ENCODE data around the gene EAF1.
A peak's percentile ranks its signal among the peaks of the same experiment; 100 is the strongest.
"Not testable (repeated sequence)": the region's sequence is repeated elsewhere in the genome, so short reads cannot be mapped to it uniquely, and the experiment has no call there.

Gene EAF1

GRCh38 chr3:15427182-15427880, at the start of gene EAF1, which contains the start of gene METTL6:
Gene EAF1, plus strand, starts transcription at chr3:15427598. Its CDS starts 182 bp downstream, at chr3:15427780.
Gene METTL6, minus strand, starts transcription at chr3:15427544. Its CDS starts 1,033 bp downstream, at chr3:15426511.
- H3K27me3 ChIP-seq (ENCODE audit: control insufficient read depth, insufficient read depth, low read length): no peaks in the 10 kb centered on the region
- H3K9ac ChIP-seq (ENCODE audit: low read length): peak within 1 kb of the TSS; percentile 68
- H3K4me1 ChIP-seq (ENCODE audit: control insufficient read depth, low read depth, low read length): peaks cover 3% of the 10 kb centered on the region
- H3K4me3 ChIP-seq (ENCODE audit: low read length): peak within 1 kb of the TSS; percentile 91
- peak within 1 kb of the TSS; percentile 3 for H3K27ac ChIP-seq (ENCODE audit: low read length)
- H3K36me3 ChIP-seq (ENCODE audit: control insufficient read depth, low read depth, low read length): peaks cover 23% of the 10 kb centered on the region
- no peaks in the 10 kb centered on the region for H3K9me3 ChIP-seq (ENCODE audit: control insufficient read depth, low read depth, low read length)

DNA sequence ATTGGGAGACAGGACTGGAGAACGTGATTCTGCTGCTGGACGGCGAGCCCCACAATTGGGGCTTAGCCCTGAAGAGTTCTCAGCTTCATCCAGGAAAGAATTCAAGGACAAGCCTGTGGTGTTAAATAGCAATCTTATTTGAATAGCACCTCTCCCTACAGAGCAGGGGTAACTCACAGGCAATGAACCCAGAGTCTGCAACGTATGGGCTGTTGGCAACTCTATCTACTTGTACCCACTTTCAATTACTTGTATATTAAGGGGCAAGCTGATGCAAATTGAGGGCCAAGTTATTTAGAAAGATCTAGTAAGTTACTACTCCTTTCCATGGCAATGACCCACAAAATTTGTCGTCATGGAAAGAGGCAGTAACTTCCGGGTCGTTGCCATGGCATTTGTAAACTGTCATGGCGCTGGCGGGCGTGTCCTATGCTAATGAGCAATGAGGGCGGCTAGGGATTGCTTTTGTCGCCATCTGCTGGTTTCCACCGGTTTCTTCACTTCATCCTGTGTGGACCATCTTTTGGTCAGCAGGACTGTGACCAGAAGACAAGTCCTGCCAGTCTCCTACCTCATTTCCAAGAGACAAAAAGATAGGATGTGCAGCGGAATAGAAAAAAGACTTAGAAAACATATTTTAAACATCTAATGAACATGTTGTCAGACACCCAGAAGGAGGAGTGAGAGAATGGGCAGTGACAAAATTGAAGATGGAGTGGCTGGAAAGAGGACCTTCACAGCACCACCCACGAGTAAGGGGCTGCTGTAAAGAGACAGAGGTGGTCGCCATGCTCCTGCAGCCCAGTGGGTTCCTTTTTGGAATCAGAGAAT, 49.2 kb upstream of the EAF1 start:
- H3K4me1 ChIP-seq (ENCODE audit: control insufficient read depth, low read depth, low read length): no peaks in the 10 kb centered on the region
- no peaks in the 10 kb centered on the region for H3K9me3 ChIP-seq (ENCODE audit: control insufficient read depth, low read depth, low read length)
- no peaks in the 10 kb centered on the region for H3K27me3 ChIP-seq (ENCODE audit: control insufficient read depth, insufficient read depth, low read length)
- peak overlapping the region; percentile 44 for H3K27ac ChIP-seq (ENCODE audit: low read length)
- H3K9ac ChIP-seq (ENCODE audit: low read length): peak overlapping the region; percentile 48
- peak overlapping the region; percentile 51 for H3K4me3 ChIP-seq (ENCODE audit: low read length)
- H3K36me3 ChIP-seq (ENCODE audit: control insufficient read depth, low read depth, low read length): no peaks in the 10 kb centered on the region

DNA sequence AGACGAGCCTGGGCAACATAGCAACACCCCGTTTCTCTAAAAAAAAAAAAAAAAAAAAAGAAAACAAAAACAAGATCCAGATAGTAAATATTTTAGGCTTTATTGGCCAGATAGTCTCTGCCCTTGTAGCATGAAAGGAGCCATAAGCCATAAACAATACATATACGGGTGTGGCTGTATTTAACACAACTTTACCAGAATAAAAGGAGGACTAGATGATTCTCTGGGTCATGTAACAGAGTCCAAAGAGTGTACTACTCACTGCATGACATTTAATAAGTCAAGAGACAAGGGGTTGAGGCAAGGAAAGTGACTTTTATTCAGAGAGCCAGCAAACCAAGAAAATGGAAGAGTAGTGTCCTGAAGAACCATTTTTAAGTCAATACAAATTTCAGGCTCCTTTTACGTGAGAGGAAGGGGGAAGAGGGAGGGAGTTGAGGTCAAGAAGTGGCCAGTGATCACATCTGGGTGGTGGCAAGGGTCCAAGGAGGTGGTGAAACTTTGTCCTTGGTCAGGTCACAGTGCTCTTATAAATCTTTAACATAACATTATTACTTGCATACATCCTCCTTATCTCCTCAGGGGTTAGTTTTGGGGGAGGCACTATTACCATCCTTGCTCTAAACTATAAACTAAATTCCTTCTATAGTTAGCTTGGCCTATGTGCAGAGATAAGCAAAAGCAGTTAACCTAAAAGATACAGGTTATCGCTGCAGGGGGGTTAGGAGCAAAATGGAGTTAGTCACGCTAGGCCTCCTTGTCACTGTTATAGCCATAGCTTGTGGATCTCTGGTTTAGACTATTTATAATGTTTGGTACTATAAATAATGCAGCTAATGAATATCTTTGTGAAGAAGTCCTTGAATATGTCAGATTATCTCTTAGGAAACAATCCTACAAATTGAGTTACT, 46.2 kb upstream of the EAF1 start:
- H3K4me1 ChIP-seq (ENCODE audit: control insufficient read depth, low read depth, low read length): no peaks in the 10 kb centered on the region
- H3K9me3 ChIP-seq (ENCODE audit: control insufficient read depth, low read depth, low read length): no peaks in the 10 kb centered on the region
- H3K36me3 ChIP-seq (ENCODE audit: control insufficient read depth, low read depth, low read length): no peaks in the 10 kb centered on the region
- H3K27ac ChIP-seq (ENCODE audit: low read length): no peak overlapping the region
- no peak overlapping the region for H3K4me3 ChIP-seq (ENCODE audit: low read length)
- H3K27me3 ChIP-seq (ENCODE audit: control insufficient read depth, insufficient read depth, low read length): no peaks in the 10 kb centered on the region
- no peak overlapping the region for H3K9ac ChIP-seq (ENCODE audit: low read length)

GRCh38 chr3:15382405-15382923, 44.9 kb upstream of the EAF1 start:
- Histone ChIP-seq H3K4me3 (ENCODE audit: low read length) (no peak overlapping the region), H3K27me3 (ENCODE audit: control insufficient read depth, insufficient read depth, low read length) (no peaks in the 10 kb centered on the region), H3K36me3 (ENCODE audit: control insufficient read depth, low read depth, low read length) (no peaks in the 10 kb centered on the region), H3K9me3 (ENCODE audit: control insufficient read depth, low read depth, low read length) (no peaks in the 10 kb centered on the region), H3K4me1 (ENCODE audit: control insufficient read depth, low read depth, low read length) (no peaks in the 10 kb centered on the region), H3K27ac (ENCODE audit: low read length) (no peak overlapping the region), H3K9ac (ENCODE audit: low read length) (no peak overlapping the region)

DNA sequence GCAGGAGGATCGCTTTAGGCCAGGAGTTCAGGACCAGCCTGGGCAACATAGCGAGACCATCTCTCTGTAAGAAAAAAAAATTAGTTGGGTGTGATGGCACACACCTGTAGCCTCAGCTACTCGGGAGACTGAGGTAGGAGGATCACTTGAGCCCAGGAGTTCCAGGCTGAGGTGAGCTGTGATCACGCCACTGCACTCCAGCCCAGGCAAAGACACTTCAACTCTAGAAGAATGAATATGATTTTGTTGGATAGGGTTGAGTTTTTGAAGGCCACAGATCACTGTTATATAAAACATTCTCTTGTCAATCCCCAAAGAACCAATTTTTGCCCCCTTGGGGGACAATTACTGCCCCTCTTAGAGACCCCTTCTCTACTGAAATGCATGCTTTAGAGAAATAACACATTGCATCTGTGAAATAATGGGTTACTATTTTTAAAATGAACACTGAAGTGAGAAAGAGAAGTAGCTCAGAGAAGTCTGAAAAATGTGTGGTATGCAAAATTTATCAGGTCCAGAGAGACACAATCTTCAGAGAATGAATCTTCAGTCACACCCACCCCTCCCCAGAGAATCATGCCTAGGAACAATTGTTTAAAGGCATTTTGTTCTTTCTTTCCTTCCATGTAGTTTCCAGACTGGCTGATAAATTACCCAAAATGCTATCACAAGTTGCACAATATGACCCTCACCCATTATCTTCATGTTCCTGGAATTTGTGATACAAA, 42.7 kb upstream of the EAF1 start:
- Histone ChIP-seq H3K36me3 (ENCODE audit: control insufficient read depth, low read depth, low read length) (no peaks in the 10 kb centered on the region), H3K9me3 (ENCODE audit: control insufficient read depth, low read depth, low read length) (no peaks in the 10 kb centered on the region), H3K4me1 (ENCODE audit: control insufficient read depth, low read depth, low read length) (no peaks in the 10 kb centered on the region), H3K4me3 (ENCODE audit: low read length) (no peak overlapping the region), H3K9ac (ENCODE audit: low read length) (no peak overlapping the region), H3K27me3 (ENCODE audit: control insufficient read depth, insufficient read depth, low read length) (no peaks in the 10 kb centered on the region), H3K27ac (ENCODE audit: low read length) (no peak overlapping the region)

GRCh38 chr3:15385238-15385695, 42.1 kb upstream of the EAF1 start:
- not testable (repeated sequence) for H3K27ac ChIP-seq (ENCODE audit: low read length); H3K9me3 ChIP-seq (ENCODE audit: control insufficient read depth, low read depth, low read length); H3K9ac ChIP-seq (ENCODE audit: low read length); H3K4me1 ChIP-seq (ENCODE audit: control insufficient read depth, low read depth, low read length); H3K27me3 ChIP-seq (ENCODE audit: control insufficient read depth, insufficient read depth, low read length); H3K36me3 ChIP-seq (ENCODE audit: control insufficient read depth, low read depth, low read length); H3K4me3 ChIP-seq (ENCODE audit: low read length)

DNA sequence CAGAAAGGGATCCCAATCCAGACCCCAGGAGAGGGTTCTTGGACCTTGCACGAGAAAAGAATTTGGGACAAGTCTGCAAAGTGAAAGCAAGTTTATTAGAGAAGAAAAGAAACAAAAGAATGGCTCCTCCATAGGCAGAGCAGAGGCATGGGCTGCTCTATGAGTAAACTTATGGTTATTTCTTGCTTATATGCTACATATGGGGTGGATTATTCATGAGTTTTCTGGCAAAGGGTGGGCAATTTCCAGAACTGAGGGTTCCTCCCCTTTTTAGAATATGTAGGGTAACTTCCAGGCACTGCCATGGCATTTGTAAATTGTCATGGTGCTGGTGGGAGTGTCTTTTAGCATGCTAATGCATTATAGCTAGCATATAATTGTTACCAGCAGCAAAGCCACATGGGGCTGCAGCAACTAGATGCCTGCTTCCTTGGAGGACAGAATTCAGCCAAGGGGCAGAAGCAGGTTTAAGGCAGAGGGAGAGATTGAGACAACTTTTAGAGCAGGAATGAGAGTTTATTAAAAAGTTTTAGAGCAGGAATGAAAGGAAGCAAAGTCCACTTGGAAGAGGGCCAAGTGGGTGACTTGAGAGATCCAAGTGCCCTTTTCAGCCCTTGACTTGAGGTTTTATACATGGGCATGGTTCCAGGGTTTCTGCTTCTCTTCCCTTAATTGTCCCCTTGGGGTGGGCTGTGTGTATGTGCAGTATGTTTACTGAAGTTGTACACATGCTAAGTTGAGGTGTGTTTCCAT, 41.3 kb upstream of the EAF1 start:
- Histone ChIP-seq H3K9ac (ENCODE audit: low read length) (no peak overlapping the region), H3K27me3 (ENCODE audit: control insufficient read depth, insufficient read depth, low read length) (no peaks in the 10 kb centered on the region), H3K36me3 (ENCODE audit: control insufficient read depth, low read depth, low read length) (no peaks in the 10 kb centered on the region), H3K27ac (ENCODE audit: low read length) (no peak overlapping the region), H3K4me3 (ENCODE audit: low read length) (no peak overlapping the region), H3K9me3 (ENCODE audit: control insufficient read depth, low read depth, low read length) (no peaks in the 10 kb centered on the region), H3K4me1 (ENCODE audit: control insufficient read depth, low read depth, low read length) (no peaks in the 10 kb centered on the region)

DNA sequence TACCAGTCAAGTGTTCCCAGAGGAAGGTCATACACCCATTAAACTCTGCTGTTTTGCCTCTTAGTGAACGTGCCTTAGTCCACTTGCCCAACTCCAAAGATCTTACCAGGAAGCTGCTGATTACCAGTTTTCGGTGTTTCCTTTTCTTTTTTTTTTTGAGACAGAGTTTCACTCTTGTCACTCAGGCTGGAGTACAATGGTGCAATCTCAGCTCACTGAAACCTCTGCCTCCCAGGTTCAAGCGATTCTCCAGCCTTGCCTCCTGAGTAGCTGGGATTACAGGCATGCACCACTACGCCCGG, 40.8 kb upstream of the EAF1 start:
- H3K36me3 ChIP-seq (ENCODE audit: control insufficient read depth, low read depth, low read length); H3K27ac ChIP-seq (ENCODE audit: low read length); H3K27me3 ChIP-seq (ENCODE audit: control insufficient read depth, insufficient read depth, low read length); H3K9ac ChIP-seq (ENCODE audit: low read length); H3K9me3 ChIP-seq (ENCODE audit: control insufficient read depth, low read depth, low read length); H3K4me3 ChIP-seq (ENCODE audit: low read length); H3K4me1 ChIP-seq (ENCODE audit: control insufficient read depth, low read depth, low read length): not testable (repeated sequence)

- Histone ChIP-seq H3K9ac (ENCODE audit: low read length) (no peak overlapping the region), H3K4me3 (ENCODE audit: low read length) (no peak overlapping the region), H3K27me3 (ENCODE audit: control insufficient read depth, insufficient read depth, low read length) (no peaks in the 10 kb centered on the region), H3K9me3 (ENCODE audit: control insufficient read depth, low read depth, low read length) (no peaks in the 10 kb centered on the region), H3K4me1 (ENCODE audit: control insufficient read depth, low read depth, low read length) (no peaks in the 10 kb centered on the region), H3K36me3 (ENCODE audit: control insufficient read depth, low read depth, low read length) (no peaks in the 10 kb centered on the region), H3K27ac (ENCODE audit: low read length) (no peak overlapping the region)
Observed at GRCh38 chr3:15387171-15387581, 40.2 kb upstream of the EAF1 start.

- H3K36me3 ChIP-seq (ENCODE audit: control insufficient read depth, low read depth, low read length): no peaks in the 10 kb centered on the region
- no peak overlapping the region for H3K9ac ChIP-seq (ENCODE audit: low read length)
- H3K27me3 ChIP-seq (ENCODE audit: control insufficient read depth, insufficient read depth, low read length): no peaks in the 10 kb centered on the region
- H3K27ac ChIP-seq (ENCODE audit: low read length): no peak overlapping the region
- H3K4me1 ChIP-seq (ENCODE audit: control insufficient read depth, low read depth, low read length): no peaks in the 10 kb centered on the region
- no peaks in the 10 kb centered on the region for H3K9me3 ChIP-seq (ENCODE audit: control insufficient read depth, low read depth, low read length)
- H3K4me3 ChIP-seq (ENCODE audit: low read length): no peak overlapping the region
Observed at GRCh38 chr3:15387735-15388134, 39.7 kb upstream of the EAF1 start.

Data from iPS-18a (cell line).